ENCODE data around the gene KIF3A.

KIF3A gene

GRCh38 chr5:132752581-132753125 lies 15.3 kb upstream of the KIF3A start:
- DNase-seq, result no peak

DNA sequence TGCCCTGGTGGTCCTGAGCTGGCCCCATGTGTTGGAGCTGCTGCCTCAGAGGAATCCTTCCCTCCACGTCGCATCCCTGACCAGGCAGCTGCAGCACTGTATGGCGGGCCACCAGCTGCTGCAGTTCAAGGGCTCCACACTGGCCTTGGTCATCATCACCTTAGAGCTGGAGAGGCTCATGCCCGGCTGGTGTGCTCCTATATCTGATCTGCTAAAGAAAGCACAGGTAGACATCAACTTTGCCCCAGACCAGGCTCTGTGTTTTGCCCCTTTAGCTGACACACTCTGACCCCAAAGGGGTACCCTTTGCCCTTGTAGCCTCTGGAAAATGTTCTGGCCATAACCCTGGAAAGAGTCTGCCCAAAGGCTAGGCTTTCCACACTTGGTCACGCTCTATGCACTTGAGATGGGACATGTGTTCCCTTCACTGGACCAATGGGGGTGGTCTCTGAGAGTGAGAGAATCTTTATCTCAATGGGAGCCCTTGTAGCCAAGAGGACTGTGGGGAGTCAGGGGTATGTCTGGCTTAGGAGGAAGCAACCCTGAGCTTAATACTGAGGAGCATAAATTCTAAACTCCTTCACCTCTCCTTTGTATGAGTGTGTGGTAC lies 14.7 kb upstream of the KIF3A start:
- DNase-seq, result no peak

- DNase-seq, result no peak
These were observed 14.1 kb upstream of the KIF3A start for GRCh38 chr5:132751444-132751843.

GRCh38 chr5:132750471-132751230 lies 13.3 kb upstream of the KIF3A start:
- no peak for DNase-seq

DNA sequence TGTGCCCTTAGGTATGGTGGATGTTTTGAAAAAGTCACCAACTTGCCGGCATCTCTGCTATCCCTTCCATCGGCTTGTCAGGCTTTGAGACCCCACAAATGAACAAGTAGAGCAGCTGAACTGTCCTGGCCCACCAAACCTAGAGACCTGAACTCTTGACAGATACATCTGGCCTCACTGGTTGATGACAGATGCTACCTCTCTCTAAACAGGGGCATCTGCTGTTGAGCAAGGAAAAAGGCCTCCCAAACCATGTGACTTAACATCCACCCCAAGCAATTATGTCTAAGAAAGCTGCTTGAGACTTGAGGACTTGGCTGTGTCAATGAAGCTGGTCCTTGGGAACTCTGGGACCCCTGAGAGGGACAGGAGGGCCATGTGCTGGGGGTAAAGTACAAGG lies 12.2 kb upstream of the KIF3A start:
- DNase-seq, result no peak

DNA sequence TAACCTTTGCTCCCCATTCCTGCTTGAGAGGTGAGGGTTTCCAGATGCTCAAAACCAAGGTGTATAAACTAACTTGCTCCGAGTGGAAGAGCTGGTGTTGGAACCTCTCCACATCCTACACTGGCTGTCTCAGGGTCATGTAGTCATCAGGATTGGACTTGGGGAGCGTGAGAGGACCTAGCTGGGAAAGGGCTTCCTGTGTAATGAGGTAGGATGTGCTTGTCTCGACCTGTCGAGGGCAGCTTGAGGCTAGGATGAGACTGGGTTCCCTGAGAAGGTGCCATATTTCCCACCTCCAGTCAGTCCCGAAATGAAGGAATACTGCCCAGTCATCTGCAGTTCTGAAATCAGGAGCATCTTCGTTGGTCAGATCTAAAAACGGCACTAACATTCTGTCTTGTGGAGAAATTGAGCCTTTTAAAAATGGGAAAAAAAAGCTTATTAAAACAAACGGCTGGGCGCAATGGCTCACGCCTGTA lies 11.2 kb upstream of the KIF3A start:
- DNase-seq, result no peak

GRCh38 chr5:132747616-132748440 lies 10.5 kb upstream of the KIF3A start:
- peak; percentile 37 for DNase-seq

DNA sequence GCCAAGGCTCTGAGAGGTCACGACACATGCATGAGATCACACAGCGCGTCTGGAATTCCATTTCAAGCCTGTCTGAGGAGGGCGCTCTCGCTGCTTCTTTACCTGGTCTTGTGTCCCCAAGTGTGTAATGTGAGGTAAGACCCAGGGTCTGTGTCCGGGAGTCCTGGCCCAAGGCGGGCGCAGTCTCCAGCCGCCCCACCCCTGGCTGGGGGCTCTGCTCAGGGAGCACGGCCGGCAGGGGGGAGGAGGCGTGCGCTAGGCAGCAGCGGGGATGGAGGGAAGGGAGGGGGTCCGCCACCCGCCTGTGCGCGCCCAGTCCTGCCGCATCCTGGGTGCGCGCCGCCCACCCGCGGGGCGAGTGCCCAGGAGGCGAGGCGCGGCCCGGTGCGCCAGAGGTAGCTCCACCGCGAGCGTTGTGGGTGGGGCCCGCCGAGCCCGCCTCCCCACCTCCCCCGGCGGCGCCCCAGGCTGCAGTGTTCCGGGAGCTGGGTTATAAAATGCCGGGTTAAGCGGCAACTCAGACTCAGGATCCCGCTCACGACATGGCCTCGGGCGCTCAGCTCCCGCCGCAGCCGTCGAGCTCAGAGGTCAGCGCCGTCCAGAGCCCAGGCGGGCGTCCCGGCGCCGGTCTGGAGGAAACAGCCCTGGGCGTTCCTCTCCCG lies 9.7 kb upstream of the KIF3A start, which contains the start of gene CCNI2:
TSS of gene CCNI2 (plus strand) at position 473 of the 662 bp plus-strand sequence. CDS start at position 543, 70 bp downstream.
- peak; percentile 54 for DNase-seq

GRCh38 chr5:132746592-132746953 lies 9.2 kb upstream of the KIF3A start:
- DNase-seq, result no peak

GRCh38 chr5:132744659-132745058 lies 7.3 kb upstream of the KIF3A start:
- DNase-seq, result no peak

- no peak for DNase-seq
These were observed 5.3 kb upstream of the KIF3A start for GRCh38 chr5:132742626-132743025.

GRCh38 chr5:132742158-132742557 lies 4.8 kb upstream of the KIF3A start:
- no peak for DNase-seq

DNA sequence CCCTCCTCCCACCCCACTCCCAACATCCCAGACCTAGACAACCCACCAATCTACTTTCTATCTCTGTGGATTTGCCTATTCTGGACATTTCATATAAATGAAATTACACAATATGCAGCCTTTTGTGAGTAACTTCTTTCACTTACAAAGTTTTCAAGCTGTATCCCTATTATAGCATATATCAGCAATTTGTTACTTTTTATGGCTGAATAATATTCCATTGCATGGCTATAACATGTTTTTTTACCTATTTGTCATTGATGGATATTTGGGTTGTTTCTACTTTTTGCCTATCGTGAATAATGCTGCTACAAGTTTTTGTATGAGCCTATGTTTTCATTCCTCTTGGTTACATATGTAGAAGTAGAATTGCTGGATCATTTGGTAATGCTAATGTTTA lies 1.9 kb upstream of the KIF3A start:
- no peak for DNase-seq

DNA sequence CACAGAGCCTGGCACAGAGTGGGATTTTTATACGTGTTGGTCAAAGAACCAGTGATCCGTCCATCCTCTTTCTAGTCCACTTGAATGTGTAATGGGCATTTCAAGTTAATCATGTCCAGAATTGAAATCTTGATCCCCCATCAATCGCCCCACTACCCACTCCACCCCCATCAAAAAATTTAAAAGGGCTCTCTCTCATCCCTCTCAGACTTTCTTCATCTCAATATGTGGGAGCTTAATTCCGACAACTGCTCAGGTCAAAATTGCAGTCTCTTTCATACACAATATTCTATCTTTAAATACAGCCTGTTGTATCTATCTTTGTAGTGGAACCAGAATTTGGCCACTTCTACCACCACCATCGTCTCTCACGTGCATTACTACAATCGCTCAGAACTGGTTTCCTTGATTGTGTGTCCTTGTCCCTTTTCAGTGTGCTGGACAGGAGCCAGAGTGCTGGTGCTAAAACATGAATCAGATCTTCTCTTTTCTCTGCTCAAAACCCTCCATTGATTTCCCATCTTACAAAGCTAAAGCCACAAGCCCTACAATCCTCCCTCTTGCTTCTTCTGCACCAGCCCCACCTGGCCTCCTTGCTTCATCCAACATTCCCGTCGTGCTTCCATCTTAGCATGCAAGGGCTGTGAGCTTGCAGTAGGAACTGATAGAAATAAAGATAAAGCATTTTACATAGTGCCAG lies 786 bp upstream of the KIF3A start:
- DNase-seq, result no peak

DNA sequence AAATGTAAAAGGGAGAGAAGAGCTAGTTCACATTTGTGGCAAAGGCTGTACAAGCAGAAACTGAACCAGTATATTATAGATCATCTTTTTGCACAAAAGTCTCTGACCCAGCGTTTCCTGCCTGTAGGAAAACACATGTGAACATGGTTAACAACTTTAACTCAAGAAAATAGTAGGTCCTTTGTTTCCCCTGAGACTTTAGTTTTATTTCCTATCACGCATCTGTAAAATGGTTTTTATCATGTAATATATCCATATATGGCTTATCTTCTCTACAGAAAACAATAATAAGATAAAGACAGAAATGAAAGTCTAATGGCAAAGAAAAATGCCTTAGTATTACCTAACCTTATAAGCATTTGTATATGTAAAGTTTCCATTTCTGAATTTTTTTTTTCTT lies 2.7 kb downstream of the KIF3A start:
- no peak for DNase-seq

DNA sequence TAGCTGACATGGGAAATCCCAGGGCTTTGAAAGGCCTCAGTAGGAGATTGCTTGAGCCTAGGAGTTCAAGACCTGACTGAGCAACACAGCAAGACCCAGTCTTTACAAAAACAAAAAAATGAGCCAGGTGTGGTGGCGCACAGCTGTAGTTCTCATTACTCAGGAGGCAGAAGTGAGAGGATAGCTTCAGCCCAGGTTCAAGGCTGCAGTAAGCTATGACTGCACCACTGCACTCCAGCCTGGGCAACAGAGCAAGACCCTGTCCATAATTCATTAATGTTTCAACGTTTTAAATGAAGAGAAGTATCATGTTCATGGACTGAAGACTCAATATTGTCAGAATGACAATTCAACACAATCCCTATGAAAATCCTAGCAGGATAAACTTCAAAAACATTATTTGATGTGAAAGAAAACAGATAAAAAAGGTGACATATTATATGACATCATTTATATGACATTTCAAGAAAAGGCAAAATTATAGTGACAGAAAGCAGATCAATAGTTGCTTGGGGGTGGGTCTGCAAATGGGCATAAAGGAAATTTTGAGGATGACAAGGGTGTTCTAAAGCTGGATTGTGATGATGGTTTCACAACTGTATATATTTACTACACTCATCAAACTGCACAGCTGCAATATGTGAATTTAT lies 3.7 kb downstream of the KIF3A start:
- DNase-seq, result no peak

- no peak for DNase-seq
These were observed 7.5 kb downstream of the KIF3A start for GRCh38 chr5:132729896-132730295.

- no peak for DNase-seq
These were observed 11.6 kb downstream of the KIF3A start for GRCh38 chr5:132725745-132726144.

- DNase-seq, result no peak
These were observed 18.6 kb downstream of the KIF3A start for GRCh38 chr5:132718544-132719312.

DNA sequence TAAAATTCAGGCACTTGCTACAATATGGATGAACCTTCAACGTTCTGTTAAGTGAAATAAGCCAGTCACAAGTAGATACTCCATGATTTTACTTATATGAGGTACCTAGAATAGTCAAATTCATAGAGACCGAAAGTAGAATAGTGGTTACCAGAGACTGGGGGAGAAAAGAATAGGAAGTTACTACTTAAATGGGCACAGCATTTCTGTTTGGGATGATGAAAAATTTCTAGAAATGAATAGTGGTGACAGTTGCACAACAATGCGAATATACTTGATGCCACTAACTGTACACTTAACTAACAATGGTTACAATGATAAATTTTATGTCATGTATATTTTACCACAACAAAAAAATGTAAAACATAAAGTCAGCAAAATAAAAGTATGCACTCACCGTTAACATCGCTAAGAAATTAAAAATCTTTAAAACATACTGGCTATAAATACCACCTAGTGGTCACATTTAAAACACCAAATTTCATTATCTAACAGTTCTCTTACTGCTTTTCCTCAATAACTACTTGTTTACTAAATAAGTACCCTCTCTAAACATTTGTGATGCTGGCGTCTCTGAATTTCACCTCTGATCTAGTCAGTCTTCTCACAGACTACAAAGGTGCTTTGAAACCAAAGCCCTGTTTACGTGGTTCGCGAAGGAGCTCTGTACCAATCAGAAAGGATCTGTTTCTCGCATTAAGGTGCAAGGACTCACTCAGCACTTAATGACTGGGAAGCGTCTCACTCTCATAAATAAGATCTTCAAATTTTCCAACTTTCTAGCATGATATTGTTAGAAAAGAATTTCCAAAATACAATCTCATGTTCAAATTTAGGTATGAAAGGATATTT lies 22.7 kb downstream of the KIF3A start:
- no peak for DNase-seq

All from activated CD4-positive, alpha-beta T cell treated with anti-CD3 and anti-CD28 coated beads for 1 hour (primary cell).